Anterior cingulate cortex (tissue), 58 donors: ENCODE results near the gene TMEM143.
"Not testable (repeated sequence)": the region's sequence is repeated elsewhere in the genome, so short reads cannot be mapped to it uniquely, and the experiment has no call there.

Source experiments
- DNase-seq, 58 donors: peaks; one replicate each; lab custom pipeline; 2025; lab: John Stamatoyannopoulos, UW

TMEM143 gene

GRCh38 chr19:48333467-48334384 is 30.0 kb downstream of the TMEM143 start:
- peak in 51 of 58 donors; percentile 13 to 81 (median 59) for DNase-seq

- peak; percentile 23 to 98 (median 83) for DNase-seq
Measured at GRCh38 chr19:48332662-48333466, 30.9 kb downstream of the TMEM143 start.

DNA sequence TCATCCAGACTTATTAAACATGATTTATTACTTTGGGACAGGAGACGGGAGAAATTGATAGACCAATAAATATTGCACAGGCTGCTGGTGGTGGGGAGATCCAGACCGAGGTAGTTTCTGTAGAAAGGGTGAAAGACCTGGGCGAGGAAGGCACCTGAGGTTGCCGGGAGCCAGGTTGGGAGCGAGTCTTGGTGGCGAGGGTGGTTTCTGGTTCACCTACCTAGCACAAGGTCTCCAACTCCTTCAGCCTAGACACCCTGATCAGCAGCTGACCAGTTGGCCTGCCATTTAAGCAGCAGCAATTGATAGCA is 31.4 kb downstream of the TMEM143 start:
- no peak for DNase-seq

GRCh38 chr19:48330012-48330681 is 33.6 kb downstream of the TMEM143 start:
- peak; percentile 43 to 92 (median 84) for DNase-seq

GRCh38 chr19:48329167-48329891 is 34.4 kb downstream of the TMEM143 start:
- DNase-seq, result peak in 4 of 58 donors; percentile 6 to 20 (median 12)

DNA sequence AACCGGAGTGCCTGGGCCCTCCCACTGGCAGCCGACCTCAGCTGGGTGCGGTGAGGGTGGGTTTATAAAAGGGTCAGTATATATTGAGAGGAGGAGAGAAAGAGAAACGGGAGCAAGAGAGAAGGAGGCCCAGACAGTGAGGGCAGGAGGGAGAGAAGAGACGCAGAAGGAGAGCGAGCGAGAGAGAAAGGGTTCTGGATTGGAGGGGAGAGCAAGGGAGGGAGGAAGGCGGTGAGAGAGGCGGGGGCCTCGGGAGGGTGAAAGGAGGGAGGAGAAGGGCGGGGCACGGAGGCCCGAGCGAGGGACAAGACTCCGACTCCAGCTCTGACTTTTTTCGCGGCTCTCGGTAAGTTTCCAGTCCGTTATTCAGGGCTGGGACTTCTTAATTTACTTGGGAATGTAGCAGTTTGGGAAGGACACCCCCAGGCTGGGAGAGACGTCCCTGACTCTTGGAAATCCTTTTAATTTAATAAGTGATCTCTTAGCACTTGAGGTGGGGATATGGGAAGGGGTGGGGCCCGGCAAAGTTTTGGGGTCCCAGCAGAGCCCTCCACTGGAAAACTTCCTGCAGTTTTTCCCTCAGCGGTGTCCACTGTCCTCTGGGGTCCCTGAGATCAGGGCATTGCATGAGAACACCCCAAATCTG is 38.4 kb downstream of the TMEM143 start, which contains the start of gene EMP3:
EMP3 (plus strand) TSS at position 288 of the 646 bp plus-strand sequence. CDS start 1,293 bp downstream, outside the sequence.
- peak in 18 of 58 donors; percentile 6 to 59 (median 19) for DNase-seq

DNA sequence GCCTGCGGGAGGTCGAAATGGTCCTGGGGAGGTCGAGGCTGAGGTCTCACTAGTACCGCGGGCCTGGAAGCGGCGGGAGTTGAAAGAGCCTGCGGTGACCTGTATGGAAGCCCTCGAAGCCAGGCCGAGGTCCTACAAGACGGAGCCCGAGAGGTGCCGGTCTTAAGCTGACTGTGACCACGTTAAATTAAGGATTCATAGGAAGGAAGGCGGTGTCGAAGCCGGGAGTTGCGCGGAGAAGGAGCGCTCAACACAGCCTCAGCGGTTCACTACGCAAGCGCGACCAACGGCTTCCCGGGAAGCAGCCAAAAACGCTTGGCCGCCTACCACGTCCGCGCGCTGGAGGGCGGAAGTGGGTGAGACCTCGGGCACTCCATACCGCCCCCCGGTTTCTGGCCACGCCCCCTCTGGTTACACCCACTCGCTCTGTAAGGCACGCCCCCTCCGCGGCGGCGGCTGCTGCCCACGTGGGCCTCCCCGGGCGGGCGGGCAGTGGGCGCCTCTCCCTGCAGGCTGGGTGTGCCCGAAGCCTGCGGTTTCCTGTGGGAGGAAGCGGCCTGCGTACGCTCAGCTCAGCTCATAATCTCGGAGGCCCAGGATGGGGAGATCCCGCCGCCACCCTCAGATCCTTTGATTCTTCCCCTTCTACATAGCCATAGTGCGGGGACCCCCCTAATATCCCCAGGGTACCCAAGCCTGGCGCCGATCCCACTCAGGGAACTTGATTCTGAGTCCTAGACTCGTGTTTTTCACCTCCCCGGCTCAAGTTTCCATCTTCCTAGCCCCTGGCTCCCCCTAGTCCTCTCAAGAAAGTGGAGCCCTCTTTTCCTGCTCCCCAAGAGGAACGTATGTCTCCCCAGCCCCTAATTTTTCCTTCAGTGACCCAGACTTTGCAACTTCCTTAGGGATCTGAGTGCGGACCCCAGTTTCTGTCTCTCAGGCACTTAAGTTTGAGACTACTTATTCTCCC is 41.8 kb downstream of the TMEM143 start:
- peak; percentile 75 to 99 (median 95) for DNase-seq

- peak in 54 of 58 donors; percentile 27 to 88 (median 71) for DNase-seq
Measured at GRCh38 chr19:48321372-48321621, 42.4 kb downstream of the TMEM143 start.

- peak in 51 of 58 donors; percentile 5 to 83 (median 48) for DNase-seq
Measured at GRCh38 chr19:48319647-48320541, 43.8 kb downstream of the TMEM143 start.

DNA sequence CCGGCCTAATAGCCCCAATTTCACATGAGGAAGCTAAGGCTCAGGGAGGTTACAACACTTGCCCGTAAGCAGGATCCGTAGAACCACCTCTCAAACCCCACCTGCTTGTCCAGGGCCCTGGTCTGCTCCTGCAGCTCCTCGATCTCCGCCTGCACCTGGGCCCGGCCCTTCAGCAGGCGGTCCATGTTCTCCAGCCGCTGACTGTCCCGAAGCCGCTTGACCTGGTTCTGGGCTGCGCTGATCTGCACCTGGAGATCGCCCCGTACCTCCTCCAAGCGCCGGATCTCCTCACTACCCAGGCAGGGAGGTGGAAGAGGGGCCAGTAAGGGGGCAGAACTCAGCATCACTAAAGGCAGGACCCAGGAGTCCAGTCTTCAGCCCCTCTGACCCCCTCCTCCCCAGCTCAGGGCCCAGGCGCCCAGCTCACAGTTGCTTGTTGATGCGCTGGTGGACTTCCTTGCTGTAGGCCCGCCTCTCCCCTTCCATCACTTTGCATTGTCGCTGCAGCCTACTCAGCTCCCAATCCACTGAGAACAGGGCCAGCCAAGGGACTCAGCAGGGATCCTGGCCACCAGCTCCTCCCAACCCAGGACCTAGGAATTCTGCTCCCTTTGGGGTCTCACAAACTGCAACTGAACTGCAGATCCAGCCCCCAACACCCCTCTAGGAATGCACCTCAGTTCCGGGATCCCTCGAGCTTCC is 45.3 kb downstream of the TMEM143 start:
- DNase-seq, result no peak

GRCh38 chr19:48317708-48317960 is 46.1 kb downstream of the TMEM143 start:
- DNase-seq, result not testable (repeated sequence)

DNA sequence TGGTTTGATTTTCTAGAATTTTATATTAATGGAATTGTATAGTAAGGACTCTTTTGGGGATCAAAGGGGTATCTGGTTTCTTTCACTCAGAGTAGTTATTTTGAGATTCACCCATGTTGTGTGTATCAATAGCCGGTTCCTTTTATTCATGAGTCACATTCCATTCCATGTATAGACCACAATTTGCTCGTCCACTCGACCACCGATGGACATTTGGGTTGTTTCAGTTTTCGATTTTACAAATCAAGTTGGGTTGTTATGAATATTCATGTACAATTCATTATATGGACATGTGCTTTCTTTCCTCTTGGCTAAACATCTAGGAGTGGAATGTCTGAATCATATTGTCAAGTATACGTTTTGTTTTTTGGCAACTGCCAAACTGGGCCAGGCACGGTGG is 48.0 kb downstream of the TMEM143 start:
- DNase-seq, result no peak

- DNase-seq, result no peak
Measured at GRCh38 chr19:48311384-48311783, 52.4 kb downstream of the TMEM143 start.

DNA sequence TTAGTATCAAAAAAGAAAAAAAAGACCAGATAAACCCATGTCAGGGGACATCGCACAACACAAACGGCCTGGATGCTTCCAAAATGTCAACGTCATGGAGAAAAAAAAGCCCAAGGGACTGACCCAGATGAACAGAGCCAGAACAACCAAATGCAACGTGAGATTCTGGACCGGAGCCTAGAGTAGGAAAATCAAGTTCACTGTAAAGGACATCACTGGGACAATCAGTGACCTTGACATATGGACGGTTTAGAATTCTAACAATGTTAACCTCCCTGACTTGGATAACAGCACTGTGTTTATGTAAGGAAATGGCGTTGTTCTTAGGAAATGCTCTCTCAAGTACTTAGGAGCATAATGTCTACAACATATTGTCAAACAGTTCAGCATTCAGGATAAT is 53.5 kb downstream of the TMEM143 start:
- DNase-seq, result no peak

GRCh38 chr19:48309731-48310130 is 54.0 kb downstream of the TMEM143 start:
- DNase-seq, result not testable (repeated sequence)

GRCh38 chr19:48308631-48309586 is 54.8 kb downstream of the TMEM143 start:
- peak in 29 of 58 donors; percentile 6 to 63 (median 23) for DNase-seq
